Measurements from ENCODE around the gene PPL.

GRCh38 chr16:4882000-4882632 lies 54.8 kb downstream of the PPL start:
- TF ChIP-seq JUND (CRISPR knock-in tag; IDR thresholded peaks at IDR 0.05) = no peak
- no peak for TF ChIP-seq ATF2 (CRISPR knock-in tag; IDR thresholded peaks at IDR 0.05)
- no peak for TF ChIP-seq SNAPC2 (CRISPR knock-in tag; IDR thresholded peaks at IDR 0.05)
- TF ChIP-seq HCFC1 (IDR thresholded peaks at IDR 0.05; ENCODE audit: low read depth, low read length) = no peak
- no peak for TF ChIP-seq ZBTB2 (CRISPR knock-in tag; IDR thresholded peaks at IDR 0.05; ENCODE audit: low read depth)
- TF ChIP-seq ZZZ3 (CRISPR knock-in tag; IDR thresholded peaks at IDR 0.05; ENCODE audit: borderline replicate concordance) = no peak
- no peak for TF ChIP-seq PRDM10 (CRISPR knock-in tag; IDR thresholded peaks at IDR 0.05; ENCODE audit: low read depth)
- no peak for TF ChIP-seq ZNF710 (CRISPR knock-in tag; IDR thresholded peaks at IDR 0.05; ENCODE audit: borderline replicate concordance)
- no peak for TF ChIP-seq TAF1 (CRISPR knock-in tag; IDR thresholded peaks at IDR 0.05)
- no peak for TF ChIP-seq MAZ (IDR thresholded peaks at IDR 0.05; ENCODE audit: borderline replicate concordance, low read depth, low read length)
- TF ChIP-seq MAZ (CRISPR knock-in tag; IDR thresholded peaks at IDR 0.05; ENCODE audit: low read depth) = no peak
- TF ChIP-seq CTCF (CRISPR knock-in tag; IDR thresholded peaks at IDR 0.05) = no peak

All from HepG2 (cell line).